Myocyte (in vitro differentiated cells): ENCODE data around the gene FAM120A. TPM values are rescaled to one million over a fixed set of nuclear protein-coding genes. Genes with fewer than 3 reads are reported as not detected.
A peak's percentile ranks its signal among the peaks of the same experiment; 100 is the strongest.

Experiments used
- DNase-seq: peaks from one replicate; pipeline ENCODE4 v3.0.0-alpha.2; 2012; ENCODE audit warnings: low read depth
- total RNA-seq: library from RNA; depleted of rRNA; stranded (reverse); fragments of >200 nt; gene quantifications from 2 replicates; pipeline ENCODE4 v1.2.3, GENCODE V29; 2014

The FAM120A gene
- total RNA-seq, 1 donor from 2014 or later, result 93.3 TPM

- no peak for DNase-seq
Measured at GRCh38 chr9:93440896-93441580, 10.4 kb upstream of the FAM120A start.

DNA sequence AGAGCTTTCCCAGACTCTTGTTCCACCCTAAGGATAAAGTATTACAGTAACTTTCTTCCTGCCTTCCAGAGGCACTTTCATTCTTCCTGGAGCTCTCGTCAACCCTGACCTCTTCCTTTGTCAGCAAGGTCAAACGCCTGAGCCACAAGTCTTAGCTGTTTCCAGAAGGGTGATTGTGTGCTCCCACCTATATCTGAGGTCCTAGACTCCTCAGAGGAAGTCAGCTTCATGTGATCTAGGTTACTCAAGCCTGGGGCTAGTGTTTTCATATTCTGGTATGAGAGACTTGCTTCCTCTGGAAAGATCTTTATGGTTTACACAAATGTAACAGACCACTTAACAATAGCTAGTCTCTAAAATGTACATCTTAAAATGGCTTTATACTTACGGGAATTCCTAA is 5.4 kb upstream of the FAM120A start:
- no peak for DNase-seq

DNA sequence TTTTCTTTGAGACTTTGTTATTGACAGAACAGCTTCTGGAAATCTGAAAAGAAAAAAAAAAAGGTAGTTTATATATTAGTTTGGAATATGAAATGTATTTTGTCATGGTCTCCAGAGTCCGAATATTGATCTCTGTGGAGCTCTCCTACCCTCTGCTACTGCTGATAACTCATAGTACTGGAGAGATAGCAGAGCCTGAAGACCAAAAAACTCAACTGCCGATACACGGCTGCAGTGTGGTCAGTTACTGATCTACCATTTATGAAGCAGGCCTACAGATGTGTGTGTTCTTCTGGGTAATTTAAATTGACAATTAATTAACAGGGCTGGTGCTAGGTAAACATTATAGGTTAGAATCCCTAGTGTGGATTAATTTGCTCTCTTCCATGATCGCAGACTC is 3.8 kb upstream of the FAM120A start:
- no peak for DNase-seq

DNA sequence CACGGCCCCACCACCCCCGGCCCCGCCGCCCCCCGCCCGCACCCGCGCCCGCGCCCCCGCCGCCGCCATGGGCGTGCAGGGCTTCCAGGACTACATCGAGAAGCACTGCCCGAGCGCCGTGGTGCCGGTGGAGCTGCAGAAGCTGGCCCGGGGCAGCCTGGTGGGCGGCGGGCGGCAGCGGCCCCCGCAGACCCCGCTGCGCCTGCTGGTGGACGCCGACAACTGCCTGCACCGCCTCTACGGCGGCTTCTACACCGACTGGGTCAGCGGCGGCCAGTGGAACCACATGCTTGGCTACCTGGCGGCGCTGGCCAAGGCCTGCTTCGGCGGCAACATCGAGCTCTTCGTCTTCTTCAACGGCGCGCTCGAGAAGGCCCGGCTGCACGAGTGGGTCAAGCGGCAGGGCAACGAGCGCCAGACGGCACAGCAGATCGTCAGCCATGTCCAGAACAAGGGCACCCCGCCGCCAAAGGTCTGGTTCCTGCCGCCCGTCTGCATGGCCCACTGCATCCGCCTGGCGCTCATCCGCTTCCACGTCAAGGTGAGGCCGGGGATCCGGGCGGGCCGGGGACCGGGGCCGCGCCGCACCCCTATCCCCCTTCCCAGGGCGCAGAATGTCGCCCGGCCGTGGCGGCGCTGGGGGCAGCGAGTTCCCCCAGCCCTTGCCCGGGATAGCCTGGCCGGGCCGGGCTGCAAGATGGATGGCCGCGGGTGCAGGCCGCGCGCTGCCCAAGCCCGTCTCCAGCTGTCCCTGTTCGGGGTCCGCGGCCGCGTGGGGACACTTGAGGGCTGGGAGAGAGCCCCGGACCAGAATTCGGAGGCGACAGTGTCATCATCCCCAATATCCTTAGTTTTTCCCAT is 594 bp downstream of the FAM120A start:
- DNase-seq, result peak; percentile 44

- no peak for DNase-seq
Measured at GRCh38 chr9:93452710-93453046, 1.2 kb downstream of the FAM120A start.

GRCh38 chr9:93453047-93453914 is 1.8 kb downstream of the FAM120A start, which contains the start of gene FAM120AOS:
FAM120AOS (minus strand) TSS chr9:93453581; CDS start chr9:93452709, 872 bp downstream.
- DNase-seq, result peak; percentile 96

GRCh38 chr9:93456022-93456421 is 4.5 kb downstream of the FAM120A start:
- DNase-seq, result no peak

DNA sequence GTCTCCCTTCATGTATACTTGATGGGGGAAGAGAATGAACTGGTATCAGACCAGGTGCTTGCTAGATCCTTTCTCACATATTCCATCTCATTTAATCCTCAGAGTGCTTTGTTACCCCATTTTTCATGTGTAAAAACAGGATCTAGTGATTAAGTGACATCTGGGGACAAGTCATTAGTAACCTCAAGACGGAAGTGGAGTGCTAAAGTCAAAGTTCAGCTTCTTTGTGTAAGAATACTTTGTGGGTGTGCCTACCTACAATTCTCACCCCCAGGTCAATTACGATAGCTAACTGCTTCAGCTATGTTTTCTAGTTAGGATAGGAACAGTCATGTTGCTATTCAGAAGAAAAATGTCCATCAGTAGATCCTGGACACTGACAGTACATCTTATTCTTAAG is 5.0 kb downstream of the FAM120A start:
- no peak for DNase-seq

- no peak for DNase-seq
Measured at GRCh38 chr9:93457006-93457405, 5.5 kb downstream of the FAM120A start.

GRCh38 chr9:93458712-93459111 is 7.2 kb downstream of the FAM120A start:
- DNase-seq, result no peak

- DNase-seq, result peak; percentile 20
Measured at GRCh38 chr9:93459432-93459847, 8.0 kb downstream of the FAM120A start.

DNA sequence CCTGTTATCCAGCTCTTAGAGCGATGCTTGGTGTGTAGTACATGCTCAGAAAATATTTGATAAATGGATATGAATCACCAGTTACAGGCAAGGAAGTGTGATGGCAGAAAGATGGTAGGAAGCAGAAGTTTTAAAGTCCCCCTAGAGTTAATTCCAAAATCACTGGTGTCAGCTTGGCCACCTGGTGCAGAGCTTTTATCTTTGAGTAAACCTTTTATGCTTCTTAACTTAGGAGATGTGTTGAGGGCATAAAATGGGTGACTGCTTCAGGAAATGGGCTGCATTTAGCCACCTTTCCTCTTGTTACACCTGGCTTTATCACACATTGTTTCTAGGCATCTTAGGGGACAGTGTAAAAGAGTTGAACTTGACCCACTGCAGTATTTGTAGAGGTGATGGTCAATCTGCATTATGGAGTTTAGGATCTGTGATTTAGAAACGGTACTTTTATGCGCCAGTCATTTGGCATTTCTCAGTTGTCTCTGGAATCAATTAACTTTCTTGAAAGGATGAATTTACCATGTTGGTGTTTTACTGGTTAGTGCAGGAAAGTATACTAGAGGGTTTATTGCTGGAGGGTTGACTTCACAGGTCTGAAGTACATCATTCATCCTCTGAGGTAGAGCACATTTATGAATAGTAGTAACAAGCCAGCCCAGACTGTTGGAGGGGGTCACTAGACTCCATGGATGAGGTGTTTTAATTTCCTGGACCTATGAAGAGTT is 9.4 kb downstream of the FAM120A start:
- DNase-seq, result no peak

DNA sequence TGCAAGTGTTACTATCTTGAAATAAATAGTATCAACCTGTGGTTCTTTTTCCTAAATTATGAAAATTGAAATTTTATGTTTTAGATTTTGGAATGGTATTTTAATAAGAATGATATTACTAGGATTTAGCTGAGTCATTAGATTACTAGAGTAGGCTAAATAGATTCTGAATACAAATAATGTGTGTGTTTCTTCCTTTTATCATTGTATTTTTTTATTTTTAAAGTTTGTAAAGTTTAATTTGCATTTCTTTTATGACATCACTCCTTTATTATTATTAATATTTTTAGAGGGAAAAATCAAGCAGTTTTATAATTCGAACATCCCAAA is 9.9 kb downstream of the FAM120A start:
- no peak for DNase-seq

DNA sequence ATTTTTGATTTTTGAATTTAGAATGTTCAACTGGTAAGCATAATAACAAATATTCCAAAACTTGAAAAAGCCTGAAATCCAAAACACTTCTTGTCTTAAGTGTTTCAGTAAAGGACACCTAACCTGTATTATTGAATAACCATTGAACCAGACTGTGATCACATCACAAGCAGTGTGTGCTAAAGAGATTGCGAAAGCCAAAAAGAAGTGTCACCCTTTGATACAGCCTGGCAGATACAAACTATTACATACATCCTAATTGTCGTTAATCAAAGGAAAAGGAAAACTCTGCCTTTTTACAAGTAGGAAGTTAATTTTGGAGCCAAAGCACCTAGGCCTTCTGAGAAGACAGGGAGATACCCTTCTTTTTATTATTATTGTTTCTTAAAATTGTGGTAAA is 10.3 kb downstream of the FAM120A start:
- no peak for DNase-seq

- DNase-seq, result no peak
Measured at GRCh38 chr9:93463638-93464248, 12.3 kb downstream of the FAM120A start.

DNA sequence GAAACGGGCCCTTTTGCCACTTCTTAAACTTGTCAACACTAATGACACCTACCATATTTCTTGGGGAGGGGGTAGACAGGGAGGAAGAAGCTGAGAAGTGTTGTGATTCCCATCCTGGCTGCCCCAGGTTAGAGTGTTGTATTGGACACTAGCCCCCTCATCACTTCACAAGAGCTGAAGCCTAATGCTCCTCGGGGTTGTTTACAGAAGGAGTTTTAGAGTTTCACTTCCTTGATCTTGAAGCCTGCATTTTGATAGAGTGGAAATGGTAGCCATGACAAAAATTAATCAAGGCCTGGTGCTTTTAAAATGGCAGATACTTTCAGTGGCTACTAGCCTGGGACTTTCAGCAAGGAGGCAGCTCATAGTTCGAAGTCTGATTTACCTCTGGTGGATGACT is 12.9 kb downstream of the FAM120A start:
- DNase-seq, result no peak

- DNase-seq, result no peak
Measured at GRCh38 chr9:93464876-93465275, 13.4 kb downstream of the FAM120A start.

- DNase-seq, result no peak
Measured at GRCh38 chr9:93465855-93466254, 14.4 kb downstream of the FAM120A start.

DNA sequence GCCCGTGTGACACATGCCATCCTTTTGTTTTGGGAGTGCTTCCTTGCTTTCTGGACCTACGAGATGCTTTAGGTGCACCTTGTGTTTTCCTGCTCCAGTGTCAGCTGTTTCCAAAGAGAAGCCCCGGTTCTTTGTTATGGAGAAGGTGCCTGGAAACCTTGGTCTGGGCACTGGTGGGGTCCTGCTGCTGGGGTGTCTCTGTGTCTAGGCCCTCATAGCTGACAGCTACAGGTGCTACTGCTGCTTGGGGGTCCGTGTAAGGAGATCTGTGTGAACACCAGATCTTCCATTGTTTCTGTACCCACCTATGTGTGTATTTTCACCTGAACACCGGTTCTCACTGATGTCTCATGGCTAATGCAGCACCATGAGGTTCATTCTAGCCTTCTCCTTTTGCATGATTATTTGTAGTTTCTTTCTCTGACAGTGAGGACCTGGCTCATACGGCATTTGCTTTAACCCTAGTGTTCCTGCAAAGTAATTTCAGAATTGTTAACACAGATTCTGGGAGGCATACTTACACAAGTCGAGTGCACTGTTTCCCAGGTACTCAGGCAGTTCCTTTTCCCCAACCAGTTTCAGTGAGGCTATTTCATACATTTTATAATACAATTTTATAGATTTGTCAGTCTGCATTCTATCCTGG is 15.1 kb downstream of the FAM120A start:
- DNase-seq, result no peak

DNA sequence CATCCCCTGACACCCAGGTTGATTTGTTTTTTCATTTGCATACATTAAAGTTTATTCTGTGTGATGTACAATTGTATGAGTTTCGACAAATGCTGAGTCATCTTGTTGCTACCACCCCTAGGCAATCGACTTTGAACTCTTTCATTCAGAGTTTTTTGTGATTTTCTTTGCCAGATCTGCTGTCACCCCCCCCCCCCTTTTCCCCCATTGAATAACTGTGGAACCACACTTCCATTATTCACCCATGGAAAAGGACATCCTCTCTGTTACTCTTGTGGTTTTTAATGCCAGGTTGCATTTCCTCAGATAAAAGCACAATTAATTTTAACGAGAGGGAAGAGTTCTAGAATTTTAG is 15.6 kb downstream of the FAM120A start:
- no peak for DNase-seq
